Measurements from ENCODE around the gene ATP8A1. TPM values are rescaled to one million over a fixed set of nuclear protein-coding genes. Genes with fewer than 3 reads are reported as not detected.

Gene ATP8A1
- total RNA-seq, 6 donors from 2014 or later, result 39.5 to 264 (median 144) TPM

GRCh38 chr4:42643685-42644084 is 13.2 kb downstream of the ATP8A1 start:
- 82 to 86% methylated on average over 5 of the region's 5 CpGs for WGBS, 2 donors
- Histone ChIP-seq H3K9me3 (no peaks in the 10 kb centered on the region), H3K4me3 (no peak overlapping the region), H3K27ac (no peak overlapping the region), H3K4me1 (peaks cover 15 to 30% (median 21%) of the 10 kb centered on the region in 4 donors), H3K27me3 (no peaks in the 10 kb centered on the region), H3K36me3 (no peaks in the 10 kb centered on the region)
- no peak for DNase-seq
- TF ChIP-seq POLR2A (IDR thresholded peaks at IDR 0.05) (no peak), EP300 (IDR thresholded peaks at IDR 0.05) (no peak), POLR2AphosphoS5 (IDR thresholded peaks at IDR 0.05) (no peak)
- TF ChIP-seq, protein P1, sequence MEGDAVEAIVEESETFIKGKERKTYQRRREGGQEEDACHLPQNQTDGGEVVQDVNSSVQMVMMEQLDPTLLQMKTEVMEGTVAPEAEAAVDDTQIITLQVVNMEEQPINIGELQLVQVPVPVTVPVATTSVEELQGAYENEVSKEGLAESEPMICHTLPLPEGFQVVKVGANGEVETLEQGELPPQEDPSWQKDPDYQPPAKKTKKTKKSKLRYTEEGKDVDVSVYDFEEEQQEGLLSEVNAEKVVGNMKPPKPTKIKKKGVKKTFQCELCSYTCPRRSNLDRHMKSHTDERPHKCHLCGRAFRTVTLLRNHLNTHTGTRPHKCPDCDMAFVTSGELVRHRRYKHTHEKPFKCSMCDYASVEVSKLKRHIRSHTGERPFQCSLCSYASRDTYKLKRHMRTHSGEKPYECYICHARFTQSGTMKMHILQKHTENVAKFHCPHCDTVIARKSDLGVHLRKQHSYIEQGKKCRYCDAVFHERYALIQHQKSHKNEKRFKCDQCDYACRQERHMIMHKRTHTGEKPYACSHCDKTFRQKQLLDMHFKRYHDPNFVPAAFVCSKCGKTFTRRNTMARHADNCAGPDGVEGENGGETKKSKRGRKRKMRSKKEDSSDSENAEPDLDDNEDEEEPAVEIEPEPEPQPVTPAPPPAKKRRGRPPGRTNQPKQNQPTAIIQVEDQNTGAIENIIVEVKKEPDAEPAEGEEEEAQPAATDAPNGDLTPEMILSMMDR (IDR thresholded peaks at IDR 0.05), result no peak
- no peak for ATAC-seq (ENCODE audit: low FRiP score in 2 of 2)

DNA sequence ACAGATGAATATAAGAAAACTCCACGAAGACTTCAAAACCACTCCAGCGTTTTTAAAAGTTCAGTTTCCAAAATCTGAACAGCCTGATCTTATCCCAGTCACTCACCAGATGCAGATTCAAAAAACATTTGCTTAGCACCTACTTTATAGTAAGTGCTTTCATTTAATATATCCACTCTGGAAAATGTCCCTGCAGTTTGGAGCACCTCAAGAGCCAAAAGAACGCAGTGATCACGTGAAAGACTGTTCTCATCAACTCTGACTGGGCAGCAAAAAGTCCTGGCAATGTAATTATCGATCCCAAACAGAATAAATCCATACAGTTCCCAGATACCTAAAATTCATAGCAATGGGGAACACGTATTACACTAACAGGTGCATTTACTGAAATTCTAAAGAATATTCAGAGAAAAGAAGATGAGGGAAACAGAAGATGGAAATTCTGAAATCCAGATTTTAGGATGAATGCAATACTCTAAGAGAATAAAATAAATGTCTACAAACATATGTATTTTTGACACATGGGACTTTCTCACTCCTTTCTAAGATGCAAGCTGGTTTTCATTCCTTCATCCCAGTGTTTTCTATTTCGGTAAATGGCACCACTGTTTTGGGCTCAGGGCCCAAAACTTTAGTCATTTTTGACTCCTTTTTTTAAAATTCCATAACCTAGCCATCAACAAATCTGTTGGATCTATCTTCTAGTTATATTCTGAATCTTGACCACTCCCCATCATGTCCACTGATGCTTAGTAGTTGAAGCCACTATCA is 13.9 kb downstream of the ATP8A1 start:
- ATAC-seq (ENCODE audit: low FRiP score in 2 of 2), result no peak
- no peak for DNase-seq
- H3K4me3 ChIP-seq, result no peak overlapping the region
- H3K27me3 ChIP-seq, result no peaks in the 10 kb centered on the region
- H3K4me1 ChIP-seq, result peaks cover 15 to 37% (median 26%) of the 10 kb centered on the region in 4 donors
- WGBS, 2 donors, result 70 to 80% methylated on average over 7 of the region's 7 CpGs
- TF ChIP-seq POLR2AphosphoS5 (IDR thresholded peaks at IDR 0.05) (no peak), EP300 (IDR thresholded peaks at IDR 0.05) (no peak), POLR2A (IDR thresholded peaks at IDR 0.05) (no peak)
- TF ChIP-seq, protein P1 (IDR thresholded peaks at IDR 0.05), result no peak
- H3K36me3 ChIP-seq, result no peaks in the 10 kb centered on the region
- no peak overlapping the region for H3K27ac ChIP-seq
- no peaks in the 10 kb centered on the region for H3K9me3 ChIP-seq

- peaks cover 15 to 37% (median 28%) of the 10 kb centered on the region in 4 donors for H3K4me1 ChIP-seq
- no peak overlapping the region for H3K27ac ChIP-seq
- 74 to 76% methylated on average over 7 of the region's 7 CpGs for WGBS, 2 donors
- no peaks in the 10 kb centered on the region for H3K27me3 ChIP-seq
- H3K4me3 ChIP-seq, result no peak overlapping the region
- no peak for DNase-seq
- TF ChIP-seq, protein P1 (IDR thresholded peaks at IDR 0.05), result no peak
- TF ChIP-seq POLR2AphosphoS5 (IDR thresholded peaks at IDR 0.05), result no peak
- TF ChIP-seq EP300 (IDR thresholded peaks at IDR 0.05), result no peak
- no peak for TF ChIP-seq POLR2A (IDR thresholded peaks at IDR 0.05)
- ATAC-seq (ENCODE audit: low FRiP score in 2 of 2), result no peak
- H3K36me3 ChIP-seq, result no peaks in the 10 kb centered on the region
- H3K9me3 ChIP-seq, result no peaks in the 10 kb centered on the region
Observed at GRCh38 chr4:42642101-42642797, 14.7 kb downstream of the ATP8A1 start.

DNA sequence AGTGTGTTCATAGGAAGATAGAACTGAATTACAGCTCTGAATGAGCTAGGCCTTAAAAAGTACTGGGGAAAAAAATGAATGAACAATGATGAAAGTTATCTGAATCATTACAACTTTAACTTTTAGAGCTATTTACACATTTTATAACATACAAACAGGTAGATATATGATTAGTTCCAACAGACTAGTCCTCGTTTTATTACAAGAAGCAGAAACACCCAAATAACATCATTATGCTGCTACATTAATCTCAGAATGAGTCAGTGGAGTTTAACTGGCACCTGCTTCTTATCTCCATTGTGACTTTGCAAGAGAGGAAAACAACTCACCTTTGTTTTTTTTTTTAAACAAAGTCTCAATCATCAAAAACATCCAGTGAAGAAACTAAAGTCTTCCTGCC is 15.2 kb downstream of the ATP8A1 start:
- H3K4me3 ChIP-seq, result no peak overlapping the region
- no peaks in the 10 kb centered on the region for H3K27me3 ChIP-seq
- H3K9me3 ChIP-seq, result no peaks in the 10 kb centered on the region
- ATAC-seq (ENCODE audit: low FRiP score in 2 of 2) (no peak), DNase-seq (no peak)
- H3K27ac ChIP-seq, result no peak overlapping the region
- WGBS, 2 donors, result 73% methylated on average over 1 of the region's 1 CpG
- H3K36me3 ChIP-seq, result no peaks in the 10 kb centered on the region
- TF ChIP-seq POLR2AphosphoS5 (IDR thresholded peaks at IDR 0.05), result no peak
- no peak for TF ChIP-seq EP300 (IDR thresholded peaks at IDR 0.05)
- TF ChIP-seq POLR2A (IDR thresholded peaks at IDR 0.05), result no peak
- TF ChIP-seq, protein P1 (IDR thresholded peaks at IDR 0.05), result no peak
- peaks cover 15 to 37% (median 28%) of the 10 kb centered on the region in 4 donors for H3K4me1 ChIP-seq

Measured in upper lobe of left lung (tissue), 6 donors.